Epithelial cell of prostate (primary cell): Measurements from ENCODE around the gene CALHM3.

ENCODE experiments used
- DNase-seq: peaks from one replicate; pipeline ENCODE4 v3.0.0-alpha.2; 2011; ENCODE audit warnings: low read depth, low spot score
- H3K27ac ChIP-seq: fragments of 450-650 bp; 2 replicates; pipeline ENCODE4 v1.5.1; 2017; ENCODE audit warnings: mild to moderate bottlenecking

CALHM3 gene

GRCh38 chr10:103476046-103476768 is 2.8 kb downstream of the CALHM3 start:
- no peak overlapping the region for H3K27ac ChIP-seq
- DNase-seq, result no peak

GRCh38 chr10:103475437-103475836 is 3.6 kb downstream of the CALHM3 start:
- H3K27ac ChIP-seq, result no peak overlapping the region
- DNase-seq, result no peak

GRCh38 chr10:103474077-103474476 is 5.0 kb downstream of the CALHM3 start:
- no peak overlapping the region for H3K27ac ChIP-seq
- DNase-seq, result no peak

- H3K27ac ChIP-seq, result no peak overlapping the region
- no peak for DNase-seq
These were observed 5.8 kb downstream of the CALHM3 start for GRCh38 chr10:103473261-103473671.

GRCh38 chr10:103472005-103472404 is 7.0 kb downstream of the CALHM3 start:
- H3K27ac ChIP-seq, result no peak overlapping the region
- DNase-seq, result no peak

GRCh38 chr10:103470761-103471653 is 8.0 kb downstream of the CALHM3 start:
- no peak overlapping the region for H3K27ac ChIP-seq
- no peak for DNase-seq

- DNase-seq, result no peak
- no peak overlapping the region for H3K27ac ChIP-seq
These were observed 9.8 kb downstream of the CALHM3 start for GRCh38 chr10:103469201-103469600.

GRCh38 chr10:103467406-103467805 is 11.6 kb downstream of the CALHM3 start:
- no peak for DNase-seq
- H3K27ac ChIP-seq, result no peak overlapping the region

GRCh38 chr10:103466734-103467133 is 12.3 kb downstream of the CALHM3 start:
- H3K27ac ChIP-seq, result no peak overlapping the region
- DNase-seq, result no peak

- no peak overlapping the region for H3K27ac ChIP-seq
- DNase-seq, result no peak
These were observed 13.4 kb downstream of the CALHM3 start for GRCh38 chr10:103465411-103466179.

GRCh38 chr10:103463499-103463898 is 15.5 kb downstream of the CALHM3 start:
- H3K27ac ChIP-seq, result no peak overlapping the region
- DNase-seq, result no peak

GRCh38 chr10:103459615-103460014 is 19.4 kb downstream of the CALHM3 start:
- H3K27ac ChIP-seq, result no peak overlapping the region
- DNase-seq, result no peak

- DNase-seq, result no peak
- no peak within 1 kb of the TSS for H3K27ac ChIP-seq
These were observed 20.3 kb downstream of the CALHM3 start, which contains the start of gene CALHM1 for GRCh38 chr10:103458720-103459119. CALHM1 (minus strand) TSS chr10:103458900; CDS start chr10:103458751, 149 bp downstream.

- DNase-seq, result no peak
- H3K27ac ChIP-seq, result no peak overlapping the region
These were observed 21.0 kb downstream of the CALHM3 start for GRCh38 chr10:103457896-103458583.

- DNase-seq, result no peak
These were observed 21.8 kb downstream of the CALHM3 start for GRCh38 chr10:103457176-103457712.

GRCh38 chr10:103456074-103456660 is 22.9 kb downstream of the CALHM3 start:
- no peak for DNase-seq
- H3K27ac ChIP-seq, result no peak overlapping the region

More at GRCh38 chr10:103457176-103457712, 21.8 kb downstream of the CALHM3 start:
- H3K27ac ChIP-seq, result no peak overlapping the region

GRCh38 chr10:103455235-103455634 is 23.8 kb downstream of the CALHM3 start:
- H3K27ac ChIP-seq, result no peak overlapping the region
- DNase-seq, result no peak

- DNase-seq, result no peak
- no peak overlapping the region for H3K27ac ChIP-seq
These were observed 25.0 kb downstream of the CALHM3 start for GRCh38 chr10:103454026-103454425.

GRCh38 chr10:103452506-103453230 is 26.4 kb downstream of the CALHM3 start:
- no peak for DNase-seq
- no peak overlapping the region for H3K27ac ChIP-seq
